Neuron (in vitro differentiated cells): ENCODE data around the gene DGKK.
"Not testable (repeated sequence)": the region's sequence is repeated elsewhere in the genome, so short reads cannot be mapped to it uniquely, and the experiment has no call there.

Experiments
- H2AFZ ChIP-seq: one replicate; pipeline ENCODE4 v1.6.1; 2013; ENCODE audit warnings: low read depth, mild to moderate bottlenecking, inconsistent platforms, low read length, moderate library complexity
- H3K27me3 ChIP-seq: one replicate; pipeline ENCODE4 v1.6.1; 2013; ENCODE audit warnings: low read length; ENCODE audit not compliant: insufficient read depth
- H3K36me3 ChIP-seq: one replicate; pipeline ENCODE4 v1.6.1; 2013; ENCODE audit warnings: low read length; ENCODE audit not compliant: insufficient read depth
- H3K4me1 ChIP-seq: one replicate; pipeline ENCODE4 v1.6.1; 2013; ENCODE audit warnings: low read length; ENCODE audit not compliant: insufficient read depth
- H3K4me3 ChIP-seq: 2 replicates; pipeline ENCODE4 v1.5.1; 2013; ENCODE audit warnings: mild to moderate bottlenecking, low read length, moderate library complexity
- H3K9me3 ChIP-seq: one replicate; pipeline ENCODE4 v1.6.1; 2013; ENCODE audit warnings: low read length

The DGKK gene

DNA sequence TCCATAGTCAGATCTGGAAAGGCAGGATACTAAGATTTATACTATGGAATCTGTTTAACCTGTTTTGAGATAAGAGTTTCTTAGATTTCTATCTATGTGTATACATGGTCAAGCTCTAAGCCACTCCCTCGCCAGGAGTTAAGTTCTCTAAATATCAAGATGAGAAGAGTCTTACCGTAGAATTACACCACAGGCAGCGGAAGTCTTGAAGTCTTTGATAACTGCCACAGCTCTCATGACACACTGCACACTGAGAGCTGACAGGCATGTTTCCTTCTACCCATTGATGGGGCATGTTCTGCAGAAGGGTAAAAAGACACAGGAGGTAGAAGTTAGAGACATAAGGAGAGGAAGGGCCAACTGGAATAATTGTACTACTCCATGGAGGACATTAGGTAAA is 67.7 kb downstream of the DGKK start:
- Histone ChIP-seq H3K9me3 (no peaks in the 10 kb centered on the region), H3K27me3 (no peaks in the 10 kb centered on the region), H3K4me3 (no peak overlapping the region), H3K36me3 (no peaks in the 10 kb centered on the region), H3K4me1 (no peaks in the 10 kb centered on the region), H2AFZ (no peak overlapping the region)

DNA sequence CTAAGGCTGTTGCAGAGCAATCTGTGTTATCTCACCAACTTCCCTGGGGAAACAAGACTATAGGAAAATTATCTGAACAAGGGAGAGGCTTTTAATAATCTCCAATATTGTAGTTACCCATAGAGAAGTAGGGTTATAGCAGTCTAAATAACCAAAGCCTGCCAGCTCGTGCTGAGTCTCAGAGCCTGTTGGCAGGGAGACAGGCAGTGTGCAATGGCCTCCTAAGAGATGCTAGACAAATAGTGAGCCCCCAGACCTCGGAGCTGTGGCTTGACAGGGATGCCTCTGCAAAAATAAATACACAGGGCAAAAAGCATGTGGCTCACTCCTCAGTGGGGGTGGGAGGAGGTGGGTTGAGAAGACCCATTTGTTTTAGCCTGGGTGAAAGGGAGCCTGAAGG is 76.7 kb downstream of the DGKK start:
- no peak overlapping the region for H2AFZ ChIP-seq
- H3K4me3 ChIP-seq, result no peak overlapping the region
- H3K9me3 ChIP-seq, result no peaks in the 10 kb centered on the region
- no peaks in the 10 kb centered on the region for H3K36me3 ChIP-seq
- no peaks in the 10 kb centered on the region for H3K4me1 ChIP-seq
- no peaks in the 10 kb centered on the region for H3K27me3 ChIP-seq

GRCh38 chrX:50386520-50386919 is 84.1 kb downstream of the DGKK start:
- no peaks in the 10 kb centered on the region for H3K4me1 ChIP-seq
- H2AFZ ChIP-seq, result no peak overlapping the region
- H3K9me3 ChIP-seq, result no peaks in the 10 kb centered on the region
- H3K27me3 ChIP-seq, result peaks cover 5% of the 10 kb centered on the region
- H3K36me3 ChIP-seq, result no peaks in the 10 kb centered on the region
- no peak overlapping the region for H3K4me3 ChIP-seq

DNA sequence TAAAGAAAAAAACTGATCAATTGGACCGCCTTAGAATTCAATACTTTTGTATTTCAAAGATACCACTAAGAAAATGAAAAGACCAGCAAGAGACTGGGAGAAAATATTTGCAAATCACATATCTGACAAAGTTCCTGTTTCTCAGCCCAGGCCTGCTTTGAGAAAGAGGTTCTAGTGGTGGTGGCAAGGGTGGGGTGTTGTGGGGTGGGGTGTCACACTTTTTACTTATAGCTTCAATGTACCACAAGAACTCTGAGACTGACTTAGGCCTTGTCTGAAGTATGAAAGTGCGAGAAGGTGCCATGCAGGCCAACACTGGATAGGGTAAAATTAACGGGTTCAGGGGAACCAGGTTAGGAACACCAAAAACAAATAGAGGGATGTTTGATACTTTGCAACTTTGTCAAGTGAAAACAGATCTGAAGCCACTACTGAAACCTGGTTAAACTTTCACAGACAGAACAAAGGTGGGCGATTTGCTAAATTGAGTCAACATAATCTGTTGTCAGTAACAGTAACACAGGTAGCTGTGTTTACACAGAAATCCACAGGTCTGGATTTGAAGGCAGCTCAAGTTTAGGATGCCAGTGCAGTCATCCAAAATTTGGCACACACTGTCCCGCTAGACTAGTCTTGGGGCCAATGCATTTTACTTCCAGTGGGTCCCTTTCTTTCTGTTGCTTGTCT is 88.8 kb downstream of the DGKK start:
- no peaks in the 10 kb centered on the region for H3K9me3 ChIP-seq
- H3K4me3 ChIP-seq, result no peak overlapping the region
- H3K36me3 ChIP-seq, result no peaks in the 10 kb centered on the region
- no peak overlapping the region for H2AFZ ChIP-seq
- peaks cover 5% of the 10 kb centered on the region for H3K27me3 ChIP-seq
- H3K4me1 ChIP-seq, result no peaks in the 10 kb centered on the region

- H3K4me1 ChIP-seq, result no peaks in the 10 kb centered on the region
- no peaks in the 10 kb centered on the region for H3K36me3 ChIP-seq
- peaks cover 4% of the 10 kb centered on the region for H3K27me3 ChIP-seq
- H2AFZ ChIP-seq, result no peak overlapping the region
- H3K4me3 ChIP-seq, result no peak overlapping the region
- no peaks in the 10 kb centered on the region for H3K9me3 ChIP-seq
These were observed 95.0 kb downstream of the DGKK start for GRCh38 chrX:50375481-50376267.

DNA sequence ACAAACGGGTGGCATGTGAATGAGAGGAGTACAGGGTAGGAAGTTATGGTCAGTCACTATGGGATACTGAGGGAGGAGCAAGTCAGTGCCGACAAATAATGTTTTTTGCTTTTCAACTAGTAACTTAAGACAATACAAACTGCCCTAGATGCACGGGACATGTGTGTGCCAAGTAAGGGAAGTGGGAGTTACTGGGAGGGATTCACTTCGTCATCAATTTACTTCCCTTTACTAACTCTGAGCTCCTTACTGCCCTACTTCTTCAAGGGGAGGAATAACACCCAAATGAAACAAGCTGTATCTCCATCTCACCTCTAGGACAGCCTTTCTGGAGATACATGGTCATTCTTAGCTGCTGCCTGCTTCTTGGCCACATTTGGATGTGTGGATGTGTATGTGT is 97.7 kb downstream of the DGKK start:
- Histone ChIP-seq H3K9me3 (no peaks in the 10 kb centered on the region), H3K27me3 (peaks cover 4% of the 10 kb centered on the region), H3K4me3 (no peak overlapping the region)

DNA sequence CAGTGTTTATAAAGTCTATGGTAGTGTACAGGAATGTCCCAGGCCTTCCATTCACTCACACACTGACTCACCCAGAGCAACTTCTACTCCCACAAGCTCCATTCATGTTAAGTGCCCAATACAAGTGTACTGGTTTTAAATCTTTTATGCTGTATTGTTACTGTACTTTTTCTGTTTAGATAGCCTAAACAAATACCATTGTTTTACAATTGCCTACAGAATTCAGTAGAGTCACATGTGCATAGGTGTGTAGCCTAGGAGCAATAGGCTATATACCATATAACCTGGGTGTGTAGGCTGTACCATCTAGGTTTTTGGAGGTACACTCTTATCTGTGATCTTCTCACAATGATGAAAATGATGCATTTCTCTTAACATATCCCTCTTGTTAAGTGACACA is 126.7 kb downstream of the DGKK start:
- Histone ChIP-seq H3K4me3 (no peak overlapping the region), H3K9me3 (no peaks in the 10 kb centered on the region)

More for the DNA sequence above, 97.7 kb downstream of the DGKK start:
- Histone ChIP-seq H2AFZ (no peak overlapping the region), H3K4me1 (no peaks in the 10 kb centered on the region), H3K36me3 (no peaks in the 10 kb centered on the region)

GRCh38 chrX:50333308-50333707 is 137.3 kb downstream of the DGKK start:
- no peaks in the 10 kb centered on the region for H3K9me3 ChIP-seq
- no peaks in the 10 kb centered on the region for H3K36me3 ChIP-seq
- no peak overlapping the region for H2AFZ ChIP-seq
- no peak overlapping the region for H3K4me3 ChIP-seq
- H3K4me1 ChIP-seq, result no peaks in the 10 kb centered on the region
- no peaks in the 10 kb centered on the region for H3K27me3 ChIP-seq

More for the DNA sequence above, 126.7 kb downstream of the DGKK start:
- Histone ChIP-seq H2AFZ (no peak overlapping the region), H3K36me3 (no peaks in the 10 kb centered on the region), H3K4me1 (no peaks in the 10 kb centered on the region), H3K27me3 (no peaks in the 10 kb centered on the region)

DNA sequence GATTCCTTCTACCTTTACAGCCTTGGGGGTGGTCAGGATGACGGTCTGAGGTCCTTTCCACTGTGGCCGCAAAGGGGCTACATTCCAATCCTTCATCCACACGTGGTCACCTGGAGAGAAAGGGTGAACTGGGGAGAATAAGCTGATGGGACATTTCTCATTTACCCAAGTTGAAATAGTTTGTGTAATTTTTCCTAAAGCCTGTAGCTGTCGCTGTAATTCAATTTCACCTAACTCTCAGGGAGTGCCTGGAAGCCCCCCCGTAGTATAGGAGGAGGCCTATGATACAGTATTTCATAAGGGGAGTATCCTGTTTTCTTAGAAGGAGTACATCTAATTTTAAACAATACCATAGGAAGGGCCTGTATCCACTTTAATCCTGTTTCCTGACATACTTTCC is 138.0 kb downstream of the DGKK start:
- H3K36me3 ChIP-seq, H3K4me3 ChIP-seq, H3K27me3 ChIP-seq, H2AFZ ChIP-seq, H3K9me3 ChIP-seq, H3K4me1 ChIP-seq: not testable (repeated sequence)

- Histone ChIP-seq H3K36me3 (no peaks in the 10 kb centered on the region), H3K4me1 (no peaks in the 10 kb centered on the region), H3K9me3 (no peaks in the 10 kb centered on the region), H2AFZ (no peak overlapping the region), H3K27me3 (no peaks in the 10 kb centered on the region), H3K4me3 (no peak overlapping the region)
These were observed 143.4 kb downstream of the DGKK start for GRCh38 chrX:50327235-50327634.
